Duodenal mucosa (tissue), 2 donors: Measurements from ENCODE around the gene CTLA4.

Experiments used
- H3K27ac ChIP-seq: one replicate; pipeline ENCODE4 v1.7.0; 2013; ENCODE audit warnings: low read depth, low read length
- H3K27me3 ChIP-seq, 2 donors: one replicate each; pipeline ENCODE4 v1.7.0; 2013; ENCODE audit warnings: low read length in 2 of 2, control low read depth in 1 of 2; ENCODE audit not compliant: insufficient read depth in 2 of 2, control insufficient read depth in 1 of 2
- H3K36me3 ChIP-seq, 2 donors: one replicate each; pipeline ENCODE4 v1.7.0; 2013; ENCODE audit warnings: low read length in 2 of 2, control low read depth in 1 of 2; ENCODE audit not compliant: insufficient read depth in 2 of 2, control insufficient read depth in 1 of 2
- H3K4me1 ChIP-seq, 2 donors: one replicate each; pipeline ENCODE4 v1.7.0; 2013; ENCODE audit warnings: low read length in 2 of 2, control low read depth in 1 of 2; ENCODE audit not compliant: insufficient read depth in 2 of 2, control insufficient read depth in 1 of 2
- H3K4me3 ChIP-seq, 2 donors: one replicate each; pipeline ENCODE4 v1.7.0; 2013; ENCODE audit warnings: low read length in 2 of 2, low read depth in 1 of 2
- H3K9ac ChIP-seq, 2 donors: one replicate each; pipeline ENCODE4 v1.7.0; 2013; ENCODE audit warnings: low read length in 2 of 2, low read depth in 1 of 2
- H3K9me3 ChIP-seq, 2 donors: one replicate each; pipeline ENCODE4 v1.7.0; 2013; ENCODE audit warnings: low read length in 2 of 2, control low read depth in 1 of 2; ENCODE audit not compliant: control insufficient read depth in 1 of 2

CTLA4 gene

GRCh38 chr2:203918264-203918663, 50.7 kb downstream of the CTLA4 start:
- no peaks in the 10 kb centered on the region for H3K36me3 ChIP-seq
- no peak overlapping the region for H3K27ac ChIP-seq
- no peak overlapping the region for H3K4me3 ChIP-seq
- no peaks in the 10 kb centered on the region for H3K9me3 ChIP-seq
- no peak overlapping the region for H3K9ac ChIP-seq
- peaks cover 0 to 4% of the 10 kb centered on the region in 2 donors for H3K27me3 ChIP-seq
- no peaks in the 10 kb centered on the region for H3K4me1 ChIP-seq

GRCh38 chr2:203918839-203919238, 51.3 kb downstream of the CTLA4 start:
- Histone ChIP-seq H3K27me3 (peaks cover 0 to 4% of the 10 kb centered on the region in 2 donors), H3K27ac (no peak overlapping the region), H3K4me1 (no peaks in the 10 kb centered on the region), H3K9ac (no peak overlapping the region), H3K9me3 (no peaks in the 10 kb centered on the region), H3K36me3 (no peaks in the 10 kb centered on the region), H3K4me3 (no peak overlapping the region)
